Naive B cell (primary cell): ENCODE data around the gene USP6NL. TPM values are rescaled to one million over a fixed set of nuclear protein-coding genes. Genes with fewer than 3 reads are reported as not detected.

Source experiments
- ATAC-seq, 2 donors: fragments of 150-1000 bp; cut with Tn5 transposase; 2 replicates each; pipeline ENCODE4 v1.10.0; 2021; ENCODE audit warnings: low read depth in 2 of 2, mild to moderate bottlenecking in 2 of 2, moderate library complexity in 2 of 2
- DNase-seq: peaks from one replicate; pipeline ENCODE4 v3.0.0; 2022
- H3K27ac Mint-ChIP-seq, 6 donors: one replicate each; pipeline ENCODE4 v1.8.0; 2020 to 2022; ENCODE audit warnings: mild to moderate bottlenecking in 6 of 6, mixed read lengths in 6 of 6, moderate library complexity in 5 of 6, inconsistent platforms in 2 of 6
- H3K27me3 Mint-ChIP-seq, 3 donors: one replicate each; pipeline ENCODE4 v1.8.0; 2021 to 2022; ENCODE audit warnings: mixed read lengths in 3 of 3, mild to moderate bottlenecking in 1 of 3
- H3K36me3 Mint-ChIP-seq, 2 donors: one replicate each; pipeline ENCODE4 v1.8.0; 2020 to 2022; ENCODE audit warnings: mixed read lengths in 2 of 2, inconsistent platforms in 1 of 2, mild to moderate bottlenecking in 1 of 2
- H3K4me1 Mint-ChIP-seq, 3 donors: one replicate each; pipeline ENCODE4 v1.8.0; 2020 to 2022; ENCODE audit warnings: mixed read lengths in 3 of 3, inconsistent platforms in 1 of 3, mild to moderate bottlenecking in 1 of 3, moderate library complexity in 1 of 3
- H3K4me3 Mint-ChIP-seq, 8 donors: one replicate each; pipeline ENCODE4 v1.8.0; 2020 to 2022; ENCODE audit warnings: mild to moderate bottlenecking in 8 of 8, mixed read lengths in 8 of 8, moderate library complexity in 8 of 8, inconsistent platforms in 2 of 8
- H3K9me3 Mint-ChIP-seq, 7 donors: one replicate each; pipeline ENCODE4 v1.8.0; 2020 to 2022; ENCODE audit warnings: mixed read lengths in 7 of 7, mild to moderate bottlenecking in 5 of 7, inconsistent platforms in 2 of 7, moderate library complexity in 1 of 7
- polyA plus RNA-seq, 6 donors: library from polyadenylated mRNA; unstranded; fragments of 300-500 nt; fragmentation: Illumina TruSeq; gene quantifications; one replicate each; pipeline ENCODE4 v1.2.3, GENCODE V29; 2021; ENCODE audit warnings: low read depth in 6 of 6

Gene USP6NL
- polyA plus RNA-seq, 6 donors from 2014 or later = 37.8 to 56.8 (median 50.2) TPM

DNA sequence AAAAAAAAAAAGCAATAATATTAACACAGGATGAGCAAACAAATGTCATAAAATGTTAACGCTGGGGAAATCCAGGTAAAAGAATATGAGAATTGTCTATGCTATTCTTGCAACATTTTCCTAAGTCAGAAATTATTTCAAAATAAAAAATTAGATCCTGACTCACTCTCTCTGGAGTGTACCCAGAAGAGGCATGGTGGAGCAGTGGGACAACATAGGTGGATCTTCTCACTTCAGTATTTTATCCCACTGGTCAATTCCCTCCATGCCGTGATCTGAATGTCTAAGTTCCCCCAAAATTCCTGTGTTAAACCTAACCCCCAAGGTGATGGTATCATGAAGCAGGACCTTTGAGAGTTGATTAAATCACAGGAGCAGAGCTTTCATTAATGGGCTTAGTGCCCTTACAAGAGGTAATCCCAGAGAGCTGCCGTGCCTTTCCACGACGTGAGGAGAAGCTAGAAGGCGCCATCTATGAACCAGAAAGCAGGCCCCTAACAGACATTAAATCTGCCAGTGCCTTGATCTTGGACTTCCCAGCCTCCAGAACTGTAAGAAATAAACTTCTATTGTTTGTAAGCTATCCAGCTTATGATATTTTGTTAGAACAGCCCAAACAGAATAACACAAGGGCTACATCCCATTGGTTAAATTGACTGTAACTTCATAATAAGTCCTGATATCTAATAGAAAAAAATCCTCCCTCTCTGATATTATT is 35.2 kb downstream of the USP6NL start:
- H3K9me3 Mint-ChIP-seq = no peaks in the 10 kb centered on the region
- no peak for ATAC-seq
- no peaks in the 10 kb centered on the region for H3K27me3 Mint-ChIP-seq

DNA sequence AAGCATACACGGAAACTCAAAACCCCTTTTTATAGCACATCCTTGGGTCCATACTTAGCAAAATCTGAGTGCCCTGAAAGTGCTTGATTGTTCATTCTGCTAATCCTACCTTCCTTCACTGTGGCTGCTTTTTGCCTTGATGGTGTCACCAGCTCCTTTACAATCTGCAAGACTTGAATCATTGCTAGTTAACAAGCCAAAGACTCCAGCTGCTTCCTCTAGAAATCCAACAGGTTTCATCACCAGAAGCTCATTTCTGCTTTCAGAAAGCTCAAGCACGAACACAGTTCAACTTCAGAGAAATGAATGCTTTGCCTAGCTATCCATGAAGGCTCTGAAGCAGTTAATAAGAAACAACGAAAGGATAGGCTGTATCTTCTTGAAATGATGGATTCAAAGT is 38.0 kb downstream of the USP6NL start:
- peak; percentile 37 for DNase-seq
- Mint-ChIP-seq H3K27me3 (no peaks in the 10 kb centered on the region), H3K36me3 (peaks cover 0 to 3% of the 10 kb centered on the region in 2 donors), H3K27ac (peak overlapping the region; percentile 12 to 93 (median 90)), H3K4me3 (peak overlapping the region; percentile 34 to 87 (median 70)), H3K4me1 (peaks cover 51 to 80% (median 75%) of the 10 kb centered on the region in 3 donors), H3K9me3 (no peaks in the 10 kb centered on the region)
- ATAC-seq = peak; percentile 75 to 79

More for the DNA sequence above, 35.2 kb downstream of the USP6NL start:
- DNase-seq = no peak
- Mint-ChIP-seq H3K36me3 (no peaks in the 10 kb centered on the region), H3K4me1 (peaks cover 49 to 78% (median 69%) of the 10 kb centered on the region in 3 donors), H3K27ac (peak overlapping the region; percentile 46 to 86 (median 62)), H3K4me3 (peak overlapping the region in 1 of 8 donors; percentile 24)

DNA sequence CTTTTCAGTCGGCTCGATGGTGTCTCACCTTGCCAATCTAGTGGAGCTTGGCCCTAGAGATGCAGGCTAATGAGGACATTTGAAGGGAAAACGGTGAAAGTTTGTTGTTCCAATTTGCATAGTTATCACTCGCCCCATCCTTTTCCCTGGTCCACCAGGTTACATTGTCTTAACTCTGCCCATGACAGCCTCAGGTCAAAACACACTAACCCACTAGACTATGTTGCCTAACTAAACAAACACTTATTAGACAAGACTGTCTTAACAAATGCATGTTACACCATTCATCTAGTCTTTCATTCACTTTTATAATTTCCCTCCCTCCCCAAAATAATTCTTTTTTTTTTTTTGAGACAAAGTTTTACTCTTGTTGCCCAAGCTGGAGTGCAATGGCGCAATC is 40.7 kb downstream of the USP6NL start:
- Mint-ChIP-seq H3K9me3 (no peaks in the 10 kb centered on the region), H3K36me3 (peaks cover 0 to 8% of the 10 kb centered on the region in 2 donors), H3K4me1 (peaks cover 64 to 83% (median 79%) of the 10 kb centered on the region in 3 donors), H3K27ac (peak overlapping the region in 3 of 6 donors; percentile 55 to 84 (median 59)), H3K27me3 (no peaks in the 10 kb centered on the region), H3K4me3 (peak overlapping the region in 3 of 8 donors; percentile 26 to 70 (median 27))
- ATAC-seq (no peak), DNase-seq (no peak)

- H3K36me3 Mint-ChIP-seq = peaks cover 8 to 12% of the 10 kb centered on the region in 2 donors
- H3K27ac Mint-ChIP-seq = peak overlapping the region in 3 of 6 donors; percentile 55 to 89 (median 83)
- DNase-seq (no peak), ATAC-seq (no peak)
- H3K4me3 Mint-ChIP-seq = peak overlapping the region in 2 of 8 donors; percentile 27 to 36
- no peaks in the 10 kb centered on the region for H3K27me3 Mint-ChIP-seq
- H3K9me3 Mint-ChIP-seq = no peaks in the 10 kb centered on the region
- H3K4me1 Mint-ChIP-seq = peaks cover 60 to 83% (median 77%) of the 10 kb centered on the region in 3 donors
These were observed 42.0 kb downstream of the USP6NL start for GRCh38 chr10:11569471-11569870.

- peak overlapping the region; percentile 6 to 93 (median 55) for H3K27ac Mint-ChIP-seq
- no peak for DNase-seq
- peaks cover 8 to 12% of the 10 kb centered on the region in 2 donors for H3K36me3 Mint-ChIP-seq
- no peaks in the 10 kb centered on the region for H3K9me3 Mint-ChIP-seq
- no peak for ATAC-seq
- no peaks in the 10 kb centered on the region for H3K27me3 Mint-ChIP-seq
- no peak overlapping the region for H3K4me3 Mint-ChIP-seq
- peaks cover 60 to 81% (median 73%) of the 10 kb centered on the region in 3 donors for H3K4me1 Mint-ChIP-seq
These were observed 42.9 kb downstream of the USP6NL start for GRCh38 chr10:11568578-11568977.

DNA sequence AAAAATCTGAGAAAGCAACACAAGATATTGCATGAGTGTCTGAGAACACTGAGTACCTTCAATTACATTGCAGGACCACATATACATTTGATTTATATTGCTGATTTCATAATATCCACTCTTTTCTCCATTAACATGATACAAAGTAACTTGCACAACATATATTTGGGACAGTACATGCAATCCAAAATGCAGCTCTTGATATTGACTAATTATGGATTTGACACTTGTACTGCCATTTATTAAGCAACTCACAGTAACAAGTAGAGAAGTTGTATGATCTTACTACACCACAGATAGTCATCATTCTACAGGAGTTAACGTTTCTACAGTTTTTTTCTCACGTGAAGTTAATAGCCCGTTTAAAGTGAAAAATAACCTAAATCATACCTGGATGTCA is 46.7 kb downstream of the USP6NL start:
- H3K4me1 Mint-ChIP-seq = peaks cover 71 to 86% (median 79%) of the 10 kb centered on the region in 3 donors
- DNase-seq (no peak), ATAC-seq (no peak)
- H3K4me3 Mint-ChIP-seq = peak overlapping the region in 2 of 8 donors; percentile 13 to 23
- no peaks in the 10 kb centered on the region for H3K9me3 Mint-ChIP-seq
- no peaks in the 10 kb centered on the region for H3K27me3 Mint-ChIP-seq
- peaks cover 8 to 12% of the 10 kb centered on the region in 2 donors for H3K36me3 Mint-ChIP-seq
- peak overlapping the region in 4 of 6 donors; percentile 8 to 79 (median 52) for H3K27ac Mint-ChIP-seq

DNA sequence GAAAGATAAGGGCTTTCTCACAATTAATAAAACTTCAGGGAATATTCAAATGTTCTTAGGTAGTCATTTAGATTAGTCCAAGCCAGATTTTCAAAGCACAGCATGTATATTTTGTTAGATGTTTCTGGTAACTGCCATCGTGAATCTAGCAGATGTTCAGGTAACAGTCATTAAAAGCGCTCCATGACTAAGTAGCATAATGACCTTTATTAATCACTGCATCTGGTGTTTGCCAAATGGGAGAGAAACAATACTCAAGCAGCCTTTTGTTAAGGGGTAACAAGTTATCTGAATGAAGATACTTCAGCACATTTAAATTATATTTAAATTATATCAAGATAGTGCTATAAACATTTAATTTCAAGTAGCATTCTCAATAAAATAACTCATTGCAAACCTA is 47.5 kb downstream of the USP6NL start:
- DNase-seq (no peak), ATAC-seq (no peak)
- Mint-ChIP-seq H3K36me3 (peaks cover 8 to 12% of the 10 kb centered on the region in 2 donors), H3K4me3 (no peak overlapping the region), H3K9me3 (no peaks in the 10 kb centered on the region), H3K4me1 (peaks cover 70 to 87% (median 78%) of the 10 kb centered on the region in 3 donors), H3K27ac (peak overlapping the region in 4 of 6 donors; percentile 30 to 82 (median 68)), H3K27me3 (no peaks in the 10 kb centered on the region)

GRCh38 chr10:11562888-11563287 is 48.6 kb downstream of the USP6NL start:
- Mint-ChIP-seq H3K4me3 (peak overlapping the region in 1 of 8 donors; percentile 26), H3K9me3 (no peaks in the 10 kb centered on the region), H3K36me3 (peaks cover 4 to 8% of the 10 kb centered on the region in 2 donors), H3K27me3 (no peaks in the 10 kb centered on the region), H3K4me1 (peaks cover 69 to 88% (median 78%) of the 10 kb centered on the region in 3 donors), H3K27ac (peak overlapping the region in 5 of 6 donors; percentile 15 to 70 (median 60))
- DNase-seq (no peak), ATAC-seq (no peak)

- Mint-ChIP-seq H3K27me3 (no peaks in the 10 kb centered on the region), H3K27ac (peak overlapping the region; percentile 81 to 99 (median 98)), H3K9me3 (peaks cover 0 to 8% (median 4%) of the 10 kb centered on the region in 7 donors), H3K4me1 (peaks cover 77 to 87% (median 81%) of the 10 kb centered on the region in 3 donors), H3K36me3 (peaks cover 13 to 22% of the 10 kb centered on the region in 2 donors), H3K4me3 (peak overlapping the region; percentile 60 to 83 (median 79))
- peak; percentile 99 for ATAC-seq
- peak; percentile 75 for DNase-seq
These were observed 51.3 kb downstream of the USP6NL start for GRCh38 chr10:11560076-11560709.

GRCh38 chr10:11557967-11558366 is 53.5 kb downstream of the USP6NL start:
- H3K27me3 Mint-ChIP-seq = no peaks in the 10 kb centered on the region
- H3K4me3 Mint-ChIP-seq = peak overlapping the region in 5 of 8 donors; percentile 22 to 59 (median 30)
- peaks cover 0 to 18% (median 11%) of the 10 kb centered on the region in 7 donors for H3K9me3 Mint-ChIP-seq
- H3K4me1 Mint-ChIP-seq = peaks cover 76 to 84% (median 83%) of the 10 kb centered on the region in 3 donors
- ATAC-seq (no peak), DNase-seq (no peak)
- H3K36me3 Mint-ChIP-seq = peaks cover 18 to 27% of the 10 kb centered on the region in 2 donors
- peak overlapping the region in 5 of 6 donors; percentile 42 to 99 (median 80) for H3K27ac Mint-ChIP-seq

GRCh38 chr10:11557513-11557912 is 53.9 kb downstream of the USP6NL start:
- Mint-ChIP-seq H3K4me3 (peak overlapping the region in 5 of 8 donors; percentile 22 to 41 (median 27)), H3K36me3 (peaks cover 18 to 27% of the 10 kb centered on the region in 2 donors), H3K9me3 (peaks cover 0 to 18% (median 11%) of the 10 kb centered on the region in 7 donors), H3K27me3 (no peaks in the 10 kb centered on the region), H3K27ac (peak overlapping the region; percentile 35 to 99 (median 56)), H3K4me1 (peaks cover 79 to 89% (median 87%) of the 10 kb centered on the region in 3 donors)
- ATAC-seq = no peak
- DNase-seq = no peak

- Mint-ChIP-seq H3K36me3 (peaks cover 18 to 27% of the 10 kb centered on the region in 2 donors), H3K27ac (peak overlapping the region in 5 of 6 donors; percentile 10 to 99 (median 61)), H3K9me3 (peaks cover 0 to 18% (median 11%) of the 10 kb centered on the region in 7 donors), H3K27me3 (no peaks in the 10 kb centered on the region), H3K4me1 (peaks cover 71 to 85% (median 82%) of the 10 kb centered on the region in 3 donors), H3K4me3 (peak overlapping the region in 6 of 8 donors; percentile 3 to 58 (median 32))
- ATAC-seq (no peak), DNase-seq (no peak)
These were observed 55.9 kb downstream of the USP6NL start for GRCh38 chr10:11555556-11555955.

DNA sequence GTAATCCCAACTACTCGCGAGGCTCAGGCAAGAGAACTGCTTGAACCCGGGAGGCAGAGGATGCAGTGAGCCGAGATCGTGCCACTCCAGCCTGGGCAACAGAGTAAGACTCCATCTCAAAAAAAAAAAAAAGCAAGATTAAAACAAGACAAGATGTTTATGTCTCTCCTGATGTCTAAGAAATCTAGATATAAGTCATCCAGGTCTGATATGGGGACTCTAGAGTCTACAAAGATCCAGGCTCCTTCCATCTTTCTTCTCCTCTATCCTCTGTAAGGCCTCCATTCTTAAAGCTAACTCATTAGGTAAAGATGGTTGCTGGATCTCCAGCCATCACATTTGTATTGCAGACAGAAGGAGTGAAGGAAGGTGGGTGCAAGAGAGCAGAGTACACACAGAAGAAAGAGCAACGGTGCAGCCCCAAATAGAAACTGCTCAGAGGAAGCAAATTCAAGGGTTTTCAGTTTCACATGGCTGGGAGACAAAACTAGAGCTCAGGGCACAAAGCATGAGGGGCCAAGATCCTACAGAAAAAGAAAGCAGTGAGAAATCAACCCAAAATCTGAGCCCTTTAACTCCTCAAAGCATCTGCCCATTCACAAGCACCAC is 57.6 kb downstream of the USP6NL start:
- Mint-ChIP-seq H3K27me3 (no peaks in the 10 kb centered on the region), H3K36me3 (peaks cover 18 to 27% of the 10 kb centered on the region in 2 donors), H3K27ac (peak overlapping the region; percentile 11 to 99 (median 94)), H3K9me3 (peaks cover 0 to 18% (median 11%) of the 10 kb centered on the region in 7 donors), H3K4me1 (peaks cover 69 to 81% (median 79%) of the 10 kb centered on the region in 3 donors), H3K4me3 (peak overlapping the region; percentile 37 to 90 (median 72))
- DNase-seq (peak; percentile 44), ATAC-seq (peak; percentile 89 to 90)
